COLO829 (cell line): ENCODE data around the gene IFNGR1.
"Not testable (repeated sequence)": the region's sequence is repeated elsewhere in the genome, so short reads cannot be mapped to it uniquely, and the experiment has no call there.

Experiments
- DNase-seq: peaks from one replicate; pipeline ENCODE4 v3.0.0; 2012; ENCODE audit warnings: low spot score

Gene IFNGR1

GRCh38 chr6:137213331-137213740, 5.8 kb downstream of the IFNGR1 start:
- no peak for DNase-seq

GRCh38 chr6:137211910-137212309, 7.3 kb downstream of the IFNGR1 start:
- no peak for DNase-seq

- DNase-seq = no peak
Measured at GRCh38 chr6:137210903-137211302, 8.3 kb downstream of the IFNGR1 start.

- DNase-seq = no peak
Measured at GRCh38 chr6:137208279-137208678, 10.9 kb downstream of the IFNGR1 start.

- not testable (repeated sequence) for DNase-seq
Measured at GRCh38 chr6:137207457-137207856, 11.7 kb downstream of the IFNGR1 start.

- no peak for DNase-seq
Measured at GRCh38 chr6:137206577-137206976, 12.6 kb downstream of the IFNGR1 start.

GRCh38 chr6:137203256-137203655, 15.9 kb downstream of the IFNGR1 start:
- no peak for DNase-seq

- no peak for DNase-seq
Measured at GRCh38 chr6:137202078-137202477, 17.1 kb downstream of the IFNGR1 start.

GRCh38 chr6:137201006-137201405, 18.2 kb downstream of the IFNGR1 start:
- no peak for DNase-seq

GRCh38 chr6:137200288-137200687, 18.9 kb downstream of the IFNGR1 start:
- no peak for DNase-seq

GRCh38 chr6:137197684-137198645, 21.2 kb downstream of the IFNGR1 start:
- DNase-seq = no peak

GRCh38 chr6:137193256-137194070, 25.7 kb downstream of the IFNGR1 start:
- DNase-seq = no peak

GRCh38 chr6:137192821-137193220, 26.4 kb downstream of the IFNGR1 start:
- DNase-seq = no peak

GRCh38 chr6:137191670-137192069, 27.5 kb downstream of the IFNGR1 start:
- DNase-seq = no peak

- DNase-seq = no peak
Measured at GRCh38 chr6:137191236-137191635, 27.9 kb downstream of the IFNGR1 start.

GRCh38 chr6:137190583-137191094, 28.5 kb downstream of the IFNGR1 start:
- no peak for DNase-seq

- DNase-seq = no peak
Measured at GRCh38 chr6:137188855-137189254, 30.3 kb downstream of the IFNGR1 start.

GRCh38 chr6:137185290-137185689, 33.9 kb downstream of the IFNGR1 start:
- no peak for DNase-seq

- DNase-seq = no peak
Measured at GRCh38 chr6:137182654-137183073, 36.5 kb downstream of the IFNGR1 start.

GRCh38 chr6:137181891-137182653, 37.1 kb downstream of the IFNGR1 start:
- no peak for DNase-seq

GRCh38 chr6:137177611-137178010, 41.6 kb downstream of the IFNGR1 start:
- DNase-seq = no peak

GRCh38 chr6:137176729-137177128, 42.5 kb downstream of the IFNGR1 start:
- no peak for DNase-seq
